PC-9 (cell line): ENCODE results near the gene ULBP1. TPM values are rescaled to one million over a fixed set of nuclear protein-coding genes. Genes with fewer than 3 reads are reported as not detected.

ENCODE experiments used
- BruUV-seq: library from RNA; stranded (reverse); fragments of 400-500 nt; replicated peaks from 2 replicates; lab custom pipeline; 2021; lab: Mats Ljungman, UMichigan
- CTCF ChIA-PET: fragments of 300-600 bp; sonication (Branson Sonifier 250); formaldehyde crosslinking; loops from one replicate; lab custom pipeline; 2022; ENCODE audit warnings: antibody characterized with exemption; lab: Charles Lee
- POLR2A ChIA-PET: fragments of 300-600 bp; sonication (Branson Sonifier 250); formaldehyde crosslinking; loops from one replicate; lab custom pipeline; 2022; ENCODE audit warnings: antibody characterized with exemption; ENCODE audit not compliant: unreplicated experiment; lab: Charles Lee
- DNase-seq, 2 experiments: peaks; one replicate each; pipeline versions ENCODE4 v3.0.0 to v3.0.0-alpha.2; 2015 to 2022; ENCODE audit warnings: mixed read lengths in 1 of 2
- H2AFZ ChIP-seq: fragments of 200-600 bp; sonication (generic); 2 replicates; pipeline ENCODE4 v1.8.1; 2017; ENCODE audit warnings: antibody characterized with exemption
- H3F3A ChIP-seq: fragments of 200-600 bp; sonication (generic); 2 replicates; pipeline ENCODE4 v1.8.1; 2017; ENCODE audit warnings: antibody characterized with exemption, mild to moderate bottlenecking, low read depth; ENCODE audit not compliant: insufficient read depth
- H3K27ac ChIP-seq: fragments of 200-600 bp; sonication (generic); 2 replicates; pipeline ENCODE4 v1.6.1; 2016; ENCODE audit warnings: mixed run types
- H3K27me3 ChIP-seq: fragments of 200-600 bp; sonication (generic); 2 replicates; pipeline ENCODE4 v1.6.1; 2016; ENCODE audit warnings: low read depth, mixed run types; ENCODE audit not compliant: insufficient read depth
- H3K36me3 ChIP-seq: fragments of 200-600 bp; sonication (generic); 2 replicates; pipeline ENCODE4 v1.6.1; 2016; ENCODE audit warnings: low read depth, mixed run types
- H3K4me1 ChIP-seq: fragments of 200-600 bp; sonication (generic); replicated peaks from 2 replicates; pipeline ENCODE4 v1.6.1; 2016; ENCODE audit warnings: mixed run types; ENCODE audit not compliant: insufficient read depth
- H3K4me2 ChIP-seq: fragments of 200-600 bp; sonication (generic); 2 replicates; pipeline ENCODE4 v1.6.1; 2017; ENCODE audit warnings: mixed run types
- H3K4me3 ChIP-seq: fragments of 200-600 bp; sonication (generic); 2 replicates; pipeline ENCODE4 v1.6.1; 2016; ENCODE audit warnings: mixed run types
- H3K79me2 ChIP-seq: fragments of 200-600 bp; sonication (generic); 2 replicates; pipeline ENCODE4 v1.6.1; 2017; ENCODE audit warnings: low read depth, mixed run types
- H3K9me2 ChIP-seq: fragments of 200-600 bp; sonication (generic); 2 replicates; pipeline ENCODE4 v1.8.1; 2017; ENCODE audit warnings: mild to moderate bottlenecking; ENCODE audit not compliant: insufficient read depth
- H3K9me3 ChIP-seq: fragments of 200-600 bp; sonication (generic); 2 replicates; pipeline ENCODE4 v1.8.1; 2016; ENCODE audit warnings: low read depth; ENCODE audit not compliant: insufficient read depth
- H4K20me1 ChIP-seq: fragments of 200-600 bp; sonication (generic); 2 replicates; pipeline ENCODE4 v1.8.1; 2017; ENCODE audit not compliant: insufficient read depth
- CTCF ChIP-seq: fragments of 200-600 bp; sonication (generic); conservative IDR thresholded peaks from 2 replicates; pipeline ENCODE4 v1.6.1; 2017; ENCODE audit warnings: mixed run types, antibody characterized with exemption, mild to moderate bottlenecking, moderate library complexity
- EZH2 ChIP-seq: fragments of 200-600 bp; sonication (generic); IDR thresholded peaks from 2 replicates; pipeline ENCODE4 v1.8.0; 2017; ENCODE audit warnings: antibody characterized with exemption, low read depth
- intact Hi-C: fragments of 100-400 bp; cut with micrococcal nuclease; formaldehyde crosslinking; loops from one replicate; pipeline ENCODE4 v1.10.0; 2022; ENCODE audit not compliant: unreplicated experiment
- total RNA-seq: library from RNA; stranded (reverse); gene quantifications from 2 replicates; pipeline ENCODE4 v1.2.3, GENCODE V29; 2021

The ULBP1 gene
- total RNA-seq, 1 experiment from 2014 or later, result 3.3 TPM

- intact Hi-C loops, result no loop called here
- no peaks in the 10 kb centered on the region for H4K20me1 ChIP-seq
- no peak for TF ChIP-seq CTCF
- TF ChIP-seq EZH2, result no peak
These were observed 21.0 kb downstream of the ULBP1 start for GRCh38 chr6:149984773-149985172.

GRCh38 chr6:149985481-149985937 is 21.8 kb downstream of the ULBP1 start:
- peaks cover 38% of the 10 kb centered on the region for H3K27me3 ChIP-seq
- H3K4me2 ChIP-seq, result no peak overlapping the region
- no peaks in the 10 kb centered on the region for H3F3A ChIP-seq
- H3K4me3 ChIP-seq, result no peak overlapping the region
- H3K9me3 ChIP-seq, result no peaks in the 10 kb centered on the region
- no peaks in the 10 kb centered on the region for H3K79me2 ChIP-seq
- no peaks in the 10 kb centered on the region for H4K20me1 ChIP-seq
- no peaks in the 10 kb centered on the region for H3K36me3 ChIP-seq
- no peak overlapping the region for H2AFZ ChIP-seq
- peaks cover 5% of the 10 kb centered on the region; the same call in 1 of the 2 replicates for H3K4me1 ChIP-seq
- no peak for TF ChIP-seq EZH2
- TF ChIP-seq CTCF, result no peak
- H3K9me2 ChIP-seq, result no peaks in the 10 kb centered on the region
- intact Hi-C loops, result no loop called here
- no peak overlapping the region for H3K27ac ChIP-seq
- BruUV-seq, result no TSS peak
- ChIA-PET CTCF (no interaction called here), POLR2A (no interaction called here)
- DNase-seq, result no peak

More at GRCh38 chr6:149984773-149985172, 21.0 kb downstream of the ULBP1 start:
- Histone ChIP-seq H3F3A (no peaks in the 10 kb centered on the region), H3K36me3 (no peaks in the 10 kb centered on the region), H3K4me2 (no peak overlapping the region), H3K9me3 (no peaks in the 10 kb centered on the region), H3K9me2 (no peaks in the 10 kb centered on the region), H3K4me1 (peaks cover 5% of the 10 kb centered on the region; the same call in 1 of the 2 replicates), H3K4me3 (no peak overlapping the region), H3K27ac (no peak overlapping the region), H3K79me2 (no peaks in the 10 kb centered on the region), H3K27me3 (peaks cover 38% of the 10 kb centered on the region), H2AFZ (no peak overlapping the region)
- no TSS peak for BruUV-seq
- ChIA-PET POLR2A (no interaction called here), CTCF (no interaction called here)
- no peak for DNase-seq

GRCh38 chr6:149987602-149988107 is 23.9 kb downstream of the ULBP1 start:
- intact Hi-C loops, result no loop called here
- H3K27ac ChIP-seq, result no peak overlapping the region
- H3K27me3 ChIP-seq, result peaks cover 52% of the 10 kb centered on the region
- H4K20me1 ChIP-seq, result no peaks in the 10 kb centered on the region
- no peaks in the 10 kb centered on the region for H3K4me1 ChIP-seq
- no peaks in the 10 kb centered on the region for H3K36me3 ChIP-seq
- H2AFZ ChIP-seq, result no peak overlapping the region
- no peak for DNase-seq
- H3K79me2 ChIP-seq, result no peaks in the 10 kb centered on the region
- no peaks in the 10 kb centered on the region for H3F3A ChIP-seq
- H3K4me3 ChIP-seq, result no peak overlapping the region
- H3K9me3 ChIP-seq, result no peaks in the 10 kb centered on the region
- BruUV-seq, result no TSS peak
- CTCF ChIA-PET, result no interaction called here
- POLR2A ChIA-PET, result no interaction called here
- no peak overlapping the region for H3K4me2 ChIP-seq
- no peaks in the 10 kb centered on the region for H3K9me2 ChIP-seq
- TF ChIP-seq CTCF (no peak), EZH2 (no peak)
